Spleen (tissue), 3 donors: ENCODE results near the gene MPO.

Experiments used
- POLR2A ChIP-seq, 3 donors: fragments of 450-650 bp; IDR thresholded peaks; one replicate each; pipeline ENCODE4 v1.5.1; 2017; ENCODE audit warnings: antibody characterized with exemption in 3 of 3, mild to moderate bottlenecking in 1 of 3
- POLR2AphosphoS5 ChIP-seq, 3 donors: sonication (generic); formaldehyde crosslinking; IDR thresholded peaks; one replicate each; pipeline ENCODE4 v1.5.1; 2017; ENCODE audit warnings: antibody characterized with exemption in 3 of 3

- TF ChIP-seq POLR2AphosphoS5 (IDR thresholded peaks at IDR 0.05), result no peak
- no peak for TF ChIP-seq POLR2A (IDR thresholded peaks at IDR 0.05)
Observed at GRCh38 chr17:58318627-58319172, 38.0 kb upstream of the MPO start.
